Ovary (tissue), 3 donors: ENCODE results near the gene HKDC1.

Experiments
- EP300 ChIP-seq: sonication (generic); formaldehyde crosslinking; IDR thresholded peaks from one replicate; pipeline ENCODE4 v1.6.1; 2017; ENCODE audit warnings: antibody characterized with exemption
- POLR2A ChIP-seq: fragments of 450-650 bp; IDR thresholded peaks from one replicate; pipeline ENCODE4 v1.6.1; 2017; ENCODE audit warnings: antibody characterized with exemption, mild to moderate bottlenecking, moderate library complexity
- TF ChIP-seq, protein P1 (sequence below), 3 donors: fragments of 450-650 bp in 2 of 3; fragments of 200-600 bp in 1 of 3; IDR thresholded peaks; one replicate each; pipeline versions ENCODE4 v1.5.1 to v1.8.0; 2016 to 2022; ENCODE audit warnings: antibody characterized with exemption in 3 of 3, mild to moderate bottlenecking in 1 of 3
- donor health status: DM: no; HTN: no; CAD: no.

- TF ChIP-seq POLR2A (no peak), EP300 (no peak)
- TF ChIP-seq, protein P1, sequence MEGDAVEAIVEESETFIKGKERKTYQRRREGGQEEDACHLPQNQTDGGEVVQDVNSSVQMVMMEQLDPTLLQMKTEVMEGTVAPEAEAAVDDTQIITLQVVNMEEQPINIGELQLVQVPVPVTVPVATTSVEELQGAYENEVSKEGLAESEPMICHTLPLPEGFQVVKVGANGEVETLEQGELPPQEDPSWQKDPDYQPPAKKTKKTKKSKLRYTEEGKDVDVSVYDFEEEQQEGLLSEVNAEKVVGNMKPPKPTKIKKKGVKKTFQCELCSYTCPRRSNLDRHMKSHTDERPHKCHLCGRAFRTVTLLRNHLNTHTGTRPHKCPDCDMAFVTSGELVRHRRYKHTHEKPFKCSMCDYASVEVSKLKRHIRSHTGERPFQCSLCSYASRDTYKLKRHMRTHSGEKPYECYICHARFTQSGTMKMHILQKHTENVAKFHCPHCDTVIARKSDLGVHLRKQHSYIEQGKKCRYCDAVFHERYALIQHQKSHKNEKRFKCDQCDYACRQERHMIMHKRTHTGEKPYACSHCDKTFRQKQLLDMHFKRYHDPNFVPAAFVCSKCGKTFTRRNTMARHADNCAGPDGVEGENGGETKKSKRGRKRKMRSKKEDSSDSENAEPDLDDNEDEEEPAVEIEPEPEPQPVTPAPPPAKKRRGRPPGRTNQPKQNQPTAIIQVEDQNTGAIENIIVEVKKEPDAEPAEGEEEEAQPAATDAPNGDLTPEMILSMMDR (IDR thresholded peaks at IDR 0.05): no peak
Observed at GRCh38 chr10:69268761-69269416, 48.8 kb downstream of the HKDC1 start.
